OCI-LY1 (cell line): ENCODE data around the gene LATS2.

Experiments
- H2AFZ ChIP-seq: fragments of 200-600 bp; sonication (generic), shearing (Covaris generic); 2 replicates; pipeline ENCODE4 v1.6.0; 2014; ENCODE audit warnings: antibody characterized with exemption, mild to moderate bottlenecking, low read length
- H3F3A ChIP-seq: fragments of 200-600 bp; sonication (generic), shearing (Covaris generic); 2 replicates; pipeline ENCODE4 v1.6.0; 2014; ENCODE audit warnings: mild to moderate bottlenecking, antibody characterized with exemption, low read length, moderate library complexity; ENCODE audit not compliant: insufficient read depth
- H3K27ac ChIP-seq: fragments of 200-600 bp; sonication (generic); 2 replicates; pipeline ENCODE4 v1.5.1; 2014; ENCODE audit warnings: low read length, mixed run types, mild to moderate bottlenecking, low read depth; ENCODE audit not compliant: poor library complexity, severe bottlenecking
- H3K27me3 ChIP-seq: fragments of 200-600 bp; sonication (generic); 2 replicates; pipeline ENCODE4 v1.6.0; 2014; ENCODE audit warnings: antibody characterized with exemption, mild to moderate bottlenecking, low read length, moderate library complexity; ENCODE audit not compliant: insufficient read depth
- H3K36me3 ChIP-seq: fragments of 200-600 bp; sonication (generic); 2 replicates; pipeline ENCODE4 v1.6.1; 2014; ENCODE audit warnings: mild to moderate bottlenecking, antibody characterized with exemption, low read length, moderate library complexity, mixed read lengths; ENCODE audit not compliant: insufficient read depth
- H3K4me1 ChIP-seq: fragments of 200-600 bp; sonication (generic); 2 replicates; pipeline ENCODE4 v1.5.1; 2014; ENCODE audit warnings: mild to moderate bottlenecking, low read length, moderate library complexity; ENCODE audit not compliant: insufficient read depth, severe bottlenecking
- H3K4me2 ChIP-seq: fragments of 200-600 bp; sonication (generic), shearing (Covaris generic); 2 replicates; pipeline ENCODE4 v1.6.1; 2014; ENCODE audit warnings: low read length
- H3K4me3 ChIP-seq: fragments of 200-600 bp; sonication (generic); 2 replicates; pipeline ENCODE4 v1.5.1; 2014; ENCODE audit warnings: low read length, low read depth, mild to moderate bottlenecking, mixed read lengths; ENCODE audit not compliant: poor library complexity, severe bottlenecking
- H3K79me2 ChIP-seq: fragments of 200-600 bp; shearing (Covaris generic); 2 replicates; pipeline ENCODE4 v1.6.1; 2016; ENCODE audit warnings: mixed run types, low read length, mixed read lengths; ENCODE audit not compliant: insufficient read depth
- H3K9ac ChIP-seq: fragments of 200-600 bp; sonication (generic), shearing (Covaris generic); 2 replicates; pipeline ENCODE4 v1.6.1; 2014; ENCODE audit warnings: mild to moderate bottlenecking, low read length, mixed read lengths
- H3K9me2 ChIP-seq: fragments of 200-600 bp; sonication (generic), shearing (Covaris generic); 2 replicates; pipeline ENCODE4 v1.6.1; 2014; ENCODE audit warnings: low read depth, mild to moderate bottlenecking, low read length, mixed read lengths
- H3K9me3 ChIP-seq: fragments of 200-600 bp; shearing (Covaris generic); 2 replicates; pipeline ENCODE4 v1.6.1; 2014; ENCODE audit warnings: low read length, mixed read lengths
- H4K20me1 ChIP-seq: fragments of 200-600 bp; sonication (generic), shearing (Covaris generic); 2 replicates; pipeline ENCODE4 v1.6.0; 2016; ENCODE audit warnings: mild to moderate bottlenecking, low read length; ENCODE audit not compliant: insufficient read depth
- EZH2 ChIP-seq: fragments of 200-600 bp; sonication (generic), shearing (Covaris generic); IDR thresholded peaks from 2 replicates; pipeline ENCODE4 v1.8.0; 2017; ENCODE audit warnings: borderline replicate concordance, mixed run types, mild to moderate bottlenecking, antibody characterized with exemption, low read length, moderate library complexity, mixed read lengths
- TF ChIP-seq, protein P1 (sequence below): fragments of 200-600 bp; sonication (generic), shearing (Covaris generic); IDR thresholded peaks from 2 replicates; pipeline ENCODE4 v1.5.1; 2017; ENCODE audit warnings: mild to moderate bottlenecking, antibody characterized with exemption, low read length, moderate library complexity, mixed read lengths

LATS2 gene

DNA sequence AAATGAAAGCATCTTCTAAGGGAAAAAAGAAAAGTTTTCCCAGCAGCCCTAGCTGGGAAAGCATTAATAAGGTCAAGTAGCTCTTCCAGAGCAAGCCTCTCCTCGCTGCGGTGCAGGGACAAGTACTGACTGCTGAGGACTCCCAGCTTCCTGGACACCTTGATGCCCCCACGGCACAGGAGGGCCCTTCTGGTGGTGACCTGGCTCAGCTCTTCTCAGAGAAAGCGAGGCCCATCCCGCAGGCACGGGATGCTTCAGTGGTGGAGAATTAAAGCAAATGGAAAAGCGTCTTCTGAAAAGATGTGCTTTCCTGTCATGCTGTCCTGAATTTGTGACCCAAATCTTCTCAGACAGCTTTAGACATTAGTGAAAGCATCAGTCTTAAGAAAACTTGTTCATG lies 38.8 kb upstream of the LATS2 start:
- Histone ChIP-seq H3K27ac (no peak overlapping the region), H3K4me3 (no peak overlapping the region), H3K4me2 (no peak overlapping the region), H3K79me2 (no peaks in the 10 kb centered on the region), H3K4me1 (no peaks in the 10 kb centered on the region), H3F3A (no peaks in the 10 kb centered on the region), H3K9ac (no peak overlapping the region), H3K9me3 (no peaks in the 10 kb centered on the region), H3K36me3 (no peaks in the 10 kb centered on the region), H3K9me2 (no peaks in the 10 kb centered on the region), H4K20me1 (no peaks in the 10 kb centered on the region), H3K27me3 (0 out of 2 replicates have a peak, but pooled peaks cover 4% of the 10 kb centered on the region), H2AFZ (no peak overlapping the region)
- TF ChIP-seq, protein P1, sequence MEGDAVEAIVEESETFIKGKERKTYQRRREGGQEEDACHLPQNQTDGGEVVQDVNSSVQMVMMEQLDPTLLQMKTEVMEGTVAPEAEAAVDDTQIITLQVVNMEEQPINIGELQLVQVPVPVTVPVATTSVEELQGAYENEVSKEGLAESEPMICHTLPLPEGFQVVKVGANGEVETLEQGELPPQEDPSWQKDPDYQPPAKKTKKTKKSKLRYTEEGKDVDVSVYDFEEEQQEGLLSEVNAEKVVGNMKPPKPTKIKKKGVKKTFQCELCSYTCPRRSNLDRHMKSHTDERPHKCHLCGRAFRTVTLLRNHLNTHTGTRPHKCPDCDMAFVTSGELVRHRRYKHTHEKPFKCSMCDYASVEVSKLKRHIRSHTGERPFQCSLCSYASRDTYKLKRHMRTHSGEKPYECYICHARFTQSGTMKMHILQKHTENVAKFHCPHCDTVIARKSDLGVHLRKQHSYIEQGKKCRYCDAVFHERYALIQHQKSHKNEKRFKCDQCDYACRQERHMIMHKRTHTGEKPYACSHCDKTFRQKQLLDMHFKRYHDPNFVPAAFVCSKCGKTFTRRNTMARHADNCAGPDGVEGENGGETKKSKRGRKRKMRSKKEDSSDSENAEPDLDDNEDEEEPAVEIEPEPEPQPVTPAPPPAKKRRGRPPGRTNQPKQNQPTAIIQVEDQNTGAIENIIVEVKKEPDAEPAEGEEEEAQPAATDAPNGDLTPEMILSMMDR, result no peak
- no peak for TF ChIP-seq EZH2

DNA sequence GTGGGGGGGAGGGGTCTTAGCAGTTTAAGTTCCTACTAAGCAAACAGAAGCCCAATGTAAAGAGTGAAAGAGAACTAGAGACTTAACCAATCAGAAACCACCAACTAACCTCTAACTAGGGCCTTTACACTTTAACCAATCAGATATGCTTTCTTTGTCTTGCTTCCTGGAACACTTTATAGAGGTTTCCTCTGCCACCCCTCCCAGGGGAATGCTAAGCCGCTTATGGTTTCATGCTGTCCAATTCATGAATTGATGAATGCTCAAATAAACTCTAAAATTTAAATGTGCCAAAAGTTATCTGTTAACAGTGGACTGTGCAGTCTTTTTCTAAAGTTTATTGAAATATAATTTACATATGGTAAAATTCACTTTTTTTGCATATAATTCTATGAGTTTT lies 33.9 kb upstream of the LATS2 start:
- Histone ChIP-seq H3K27ac (no peak overlapping the region), H3K4me1 (no peaks in the 10 kb centered on the region), H3K9me3 (no peaks in the 10 kb centered on the region), H2AFZ (no peak overlapping the region), H3K4me2 (no peak overlapping the region), H3K36me3 (no peaks in the 10 kb centered on the region), H3K79me2 (no peaks in the 10 kb centered on the region), H3K27me3 (0 out of 2 replicates have a peak, but pooled peaks cover 4% of the 10 kb centered on the region), H3K9ac (no peak overlapping the region), H4K20me1 (no peaks in the 10 kb centered on the region), H3K9me2 (no peaks in the 10 kb centered on the region), H3F3A (no peaks in the 10 kb centered on the region), H3K4me3 (no peak overlapping the region)
- TF ChIP-seq EZH2, result no peak
- TF ChIP-seq, protein P1, result no peak

DNA sequence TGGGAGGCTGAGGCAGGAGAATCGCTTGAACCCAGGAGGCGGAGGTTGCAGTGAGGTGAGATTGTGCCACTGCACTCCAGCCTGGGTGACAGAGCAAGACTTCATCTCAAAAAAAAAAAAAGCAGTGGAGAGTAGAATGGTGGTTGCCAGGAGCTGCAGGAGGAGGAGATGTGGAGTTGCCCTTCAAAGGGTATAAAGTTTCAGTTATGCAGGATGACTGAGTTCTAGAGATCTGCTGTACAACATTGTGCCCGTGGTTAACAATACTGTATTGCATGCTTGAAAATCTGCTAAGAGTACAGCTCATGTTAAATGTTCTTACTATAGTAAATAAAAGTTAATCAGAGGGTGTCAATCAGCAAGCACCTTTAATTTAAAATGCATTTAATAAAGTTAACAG lies 28.4 kb upstream of the LATS2 start:
- Histone ChIP-seq H3K4me1 (no peaks in the 10 kb centered on the region), H3K27ac (no peak overlapping the region), H4K20me1 (no peaks in the 10 kb centered on the region), H3F3A (no peaks in the 10 kb centered on the region), H3K4me2 (no peak overlapping the region), H3K4me3 (no peak overlapping the region), H3K9me3 (no peaks in the 10 kb centered on the region), H3K9me2 (no peaks in the 10 kb centered on the region), H3K27me3 (no peaks in the 10 kb centered on the region), H3K79me2 (no peaks in the 10 kb centered on the region), H2AFZ (no peak overlapping the region), H3K9ac (no peak overlapping the region), H3K36me3 (no peaks in the 10 kb centered on the region)
- TF ChIP-seq EZH2, result no peak
- TF ChIP-seq, protein P1, result no peak
